T-helper 17 cell (primary cell): ENCODE measurements around the gene ALG5. TPM values are rescaled to one million over a fixed set of nuclear protein-coding genes. Genes with fewer than 3 reads are reported as not detected.

Source experiments
- total RNA-seq, 4 donors: library from RNA in 2 of 4; stranded (reverse) in 2 of 4; gene quantifications; one replicate each; pipeline ENCODE4 v1.2.3 and lab custom pipeline; 2022 to 2026

ALG5 gene
- total RNA-seq, 2 donors from 2014 or later: 16.9 to 18.1 TPM

Other genes with a start within 250 kb of the ALG5 start
- gene RFXAP, start 180.1 kb downstream of the ALG5 start, total RNA-seq: 1 to 10 TPM; 4.2 to 6.1 TPM
- not detected for gene SMAD9, start 79.1 kb downstream of the ALG5 start, total RNA-seq
- gene EXOSC8, start 1.4 kb upstream of the ALG5 start, total RNA-seq: 10 to 100 TPM; 30.7 to 48.1 TPM
- gene SUPT20H, start 60.3 kb upstream of the ALG5 start, total RNA-seq: 10 to 100 TPM; 56.4 to 64.3 TPM
- gene CSNK1A1L, start 106.3 kb upstream of the ALG5 start, total RNA-seq: not detected